T-cell (primary cell): ENCODE measurements around the gene NPEPL1. TPM values are rescaled to one million over a fixed set of nuclear protein-coding genes. Genes with fewer than 3 reads are reported as not detected.

Experiments used
- ATAC-seq, 4 experiments: fragments of 200-7000 bp in 3 of 4; fragments of 150-1000 bp in 1 of 4; cut with Tn5 transposase; replicated peaks in 1 of 4; 1 replicate in 3 of 4; 2 replicates in 1 of 4; pipeline ENCODE4 v1.10.0; 2021; ENCODE audit warnings: moderate library complexity in 3 of 4, mild to moderate bottlenecking in 2 of 4, moderate number of reproducible peaks in 1 of 4
- CTCF ChIA-PET, 2 donors: fragments of 300-600 bp; sonication (Branson Sonifier 250); formaldehyde crosslinking; loops; one replicate each; lab custom pipeline; 2022; ENCODE audit warnings: antibody characterized with exemption in 2 of 2; lab: Charles Lee
- POLR2A ChIA-PET, 2 donors: fragments of 300-600 bp; sonication (Branson Sonifier 250); formaldehyde crosslinking; loops; one replicate each; lab custom pipeline; 2022; ENCODE audit warnings: antibody characterized with exemption in 2 of 2; lab: Charles Lee
- DNase-seq, 35 experiments: peaks; one replicate each; pipeline versions ENCODE4 v3.0.0 to v3.0.0-alpha.2; 2013 to 2023
- H3K27ac ChIP-seq: one replicate; pipeline ENCODE4 v1.5.1; 2013; ENCODE audit warnings: low read length
- H3K27me3 ChIP-seq, 2 experiments: replicated peaks in 1 of 2; 1 replicate in 1 of 2; 2 replicates in 1 of 2; pipeline versions ENCODE4 v1.6.1 to v1.7.0; 2013; ENCODE audit warnings: low read length in 1 of 2, mixed read lengths in 1 of 2; ENCODE audit not compliant: control insufficient read depth in 2 of 2, insufficient read depth in 2 of 2; ENCODE audit errors: extremely low read depth in 1 of 2
- H3K36me3 ChIP-seq, 2 donors: 1 replicate in 1 of 2; 2 replicates in 1 of 2; pipeline versions ENCODE4 v1.6.1 to v1.7.0; 2013; ENCODE audit warnings: low read length in 1 of 2; ENCODE audit not compliant: control insufficient read depth in 2 of 2, insufficient read depth in 1 of 2; ENCODE audit errors: extremely low read depth in 1 of 2
- H3K4me1 ChIP-seq, 2 experiments: 1 replicate in 1 of 2; 2 replicates in 1 of 2; pipeline versions ENCODE4 v1.6.1 to v1.7.0; 2013; ENCODE audit warnings: low read length in 2 of 2, mixed read lengths in 1 of 2; ENCODE audit not compliant: insufficient read depth in 2 of 2, control insufficient read depth in 1 of 2; ENCODE audit errors: extremely low read depth in 1 of 2
- H3K4me3 ChIP-seq, 2 donors: 1 replicate in 1 of 2; 2 replicates in 1 of 2; pipeline versions ENCODE4 v1.5.1 to v1.7.0; 2013; ENCODE audit warnings: mild to moderate bottlenecking in 2 of 2, low read length in 1 of 2, moderate library complexity in 1 of 2; ENCODE audit not compliant: control insufficient read depth in 1 of 2; ENCODE audit errors: extremely low read depth in 1 of 2
- H3K9me3 ChIP-seq: 2 replicates; pipeline ENCODE4 v1.7.0; 2013
- H3K27ac Mint-ChIP-seq, 2 donors: one replicate each; pipeline ENCODE4 v1.8.0; 2020 to 2021; ENCODE audit warnings: mild to moderate bottlenecking in 2 of 2, mixed read lengths in 2 of 2
- H3K27me3 Mint-ChIP-seq, 2 donors: one replicate each; pipeline ENCODE4 v1.8.0; 2021 to 2022; ENCODE audit warnings: mixed read lengths in 2 of 2
- H3K36me3 Mint-ChIP-seq: one replicate; pipeline ENCODE4 v1.8.0; 2021; ENCODE audit warnings: mixed read lengths
- H3K4me1 Mint-ChIP-seq, 3 donors: one replicate each; pipeline ENCODE4 v1.8.0; 2020 to 2022; ENCODE audit warnings: mixed read lengths in 3 of 3, mild to moderate bottlenecking in 1 of 3
- H3K4me3 Mint-ChIP-seq, 3 donors: one replicate each; pipeline ENCODE4 v1.8.0; 2020 to 2022; ENCODE audit warnings: mild to moderate bottlenecking in 3 of 3, mixed read lengths in 3 of 3, moderate library complexity in 3 of 3
- H3K9me3 Mint-ChIP-seq, 3 donors: one replicate each; pipeline ENCODE4 v1.8.0; 2020 to 2022; ENCODE audit warnings: mixed read lengths in 3 of 3
- WGBS: methylation state at CpG from one replicate; pipeline ENCODE4 v1.1.5; 2013; ENCODE audit warnings: missing lambda C conversion rate; ENCODE audit not compliant: insufficient coverage; 5-methylcytosine and 5-hydroxymethylcytosine counted together
- total RNA-seq, 35 experiments: library from RNA in 6 of 35; stranded (reverse) in 6 of 35; fragments of 120-200 nt in 1 of 35; gene quantifications; one replicate each; pipeline versions ENCODE4 v1.2.1 to v1.2.4 and lab custom pipeline; 2013 to 2026

NPEPL1 gene
- total RNA-seq, 5 donors from 2014 or later (not counting 1 experiment from before 2014, with no cell fraction given): 49.6 to 79.0 (median 69.3) TPM

GRCh38 chr20:58678806-58679205 lies 13.8 kb upstream of the NPEPL1 start:
- H3K9me3 Mint-ChIP-seq: no peaks in the 10 kb centered on the region
- POLR2A ChIA-PET: no interaction called here
- peaks cover 49% of the 10 kb centered on the region for H3K36me3 Mint-ChIP-seq
- no peaks in the 10 kb centered on the region for H3K4me1 Mint-ChIP-seq
- Histone ChIP-seq H3K9me3 (no peaks in the 10 kb centered on the region), H3K27me3 (no peaks in the 10 kb centered on the region), H3K4me3 (no peak overlapping the region), H3K36me3 (peaks cover 0 to 52% of the 10 kb centered on the region in 2 donors), H3K27ac (no peak overlapping the region), H3K4me1 (no peaks in the 10 kb centered on the region)
- H3K27ac Mint-ChIP-seq: no peak overlapping the region
- DNase-seq (no peak), ATAC-seq (no peak)
- CTCF ChIA-PET: no interaction called here
- WGBS: 100% methylated on average over 5 of the region's 8 CpGs
- H3K27me3 Mint-ChIP-seq: no peaks in the 10 kb centered on the region
- H3K4me3 Mint-ChIP-seq: no peak overlapping the region

GRCh38 chr20:58682656-58683531 lies 9.7 kb upstream of the NPEPL1 start:
- Mint-ChIP-seq H3K4me3 (no peak overlapping the region), H3K36me3 (peaks cover 35% of the 10 kb centered on the region), H3K27me3 (no peaks in the 10 kb centered on the region), H3K4me1 (peaks cover 0 to 4% (median 0%) of the 10 kb centered on the region in 3 donors), H3K9me3 (no peaks in the 10 kb centered on the region), H3K27ac (no peak overlapping the region)
- Histone ChIP-seq H3K27me3 (no peaks in the 10 kb centered on the region), H3K36me3 (peaks cover 0 to 23% of the 10 kb centered on the region in 2 donors), H3K9me3 (no peaks in the 10 kb centered on the region), H3K4me1 (no peaks in the 10 kb centered on the region), H3K27ac (no peak overlapping the region), H3K4me3 (no peak overlapping the region)
- DNase-seq: no peak
- ATAC-seq: no peak
- WGBS: 100% methylated on average over 6 of the region's 11 CpGs
- CTCF ChIA-PET: interaction anchor here in 1 of 2 donors (0.5 to 0.7 kb wide), 2 partner anchors 8 to 1058 kb away, joined by 3 to 7 read pairs; no protein-coding TSS in a partner anchor
- POLR2A ChIA-PET: interaction anchor here in 1 of 2 donors (0.6 kb wide), 1 partner anchor 30 kb away, joined by 15 read pairs; no protein-coding TSS in a partner anchor

- ChIA-PET POLR2A (no interaction called here), CTCF (no interaction called here)
Measured at GRCh38 chr20:58684291-58684690, 8.3 kb upstream of the NPEPL1 start.

GRCh38 chr20:58685988-58686387 lies 6.6 kb upstream of the NPEPL1 start:
- H3K27ac ChIP-seq: no peak overlapping the region
- no peaks in the 10 kb centered on the region for H3K27me3 Mint-ChIP-seq
- no peaks in the 10 kb centered on the region for H3K27me3 ChIP-seq
- WGBS: 100% methylated on average over 2 of the region's 5 CpGs
- DNase-seq: no peak
- H3K4me1 Mint-ChIP-seq: peaks cover 0 to 10% (median 5%) of the 10 kb centered on the region in 3 donors
- no peak overlapping the region for H3K4me3 ChIP-seq
- peaks cover 22% of the 10 kb centered on the region for H3K36me3 Mint-ChIP-seq
- no peaks in the 10 kb centered on the region for H3K4me1 ChIP-seq
- ATAC-seq: no peak
- POLR2A ChIA-PET: no interaction called here
- peaks cover 0 to 6% of the 10 kb centered on the region in 2 donors for H3K36me3 ChIP-seq
- H3K27ac Mint-ChIP-seq: no peak overlapping the region
- H3K9me3 Mint-ChIP-seq: no peaks in the 10 kb centered on the region
- H3K9me3 ChIP-seq: no peaks in the 10 kb centered on the region
- H3K4me3 Mint-ChIP-seq: no peak overlapping the region
- CTCF ChIA-PET: no interaction called here

More at GRCh38 chr20:58684291-58684690, 8.3 kb upstream of the NPEPL1 start:
- no peak overlapping the region for H3K27ac ChIP-seq
- Mint-ChIP-seq H3K4me3 (no peak overlapping the region), H3K9me3 (no peaks in the 10 kb centered on the region), H3K36me3 (peaks cover 30% of the 10 kb centered on the region), H3K27ac (no peak overlapping the region), H3K27me3 (no peaks in the 10 kb centered on the region), H3K4me1 (peaks cover 0 to 10% (median 0%) of the 10 kb centered on the region in 3 donors)
- no peak for DNase-seq
- no peaks in the 10 kb centered on the region for H3K4me1 ChIP-seq
- peaks cover 0 to 18% of the 10 kb centered on the region in 2 donors for H3K36me3 ChIP-seq
- H3K27me3 ChIP-seq: no peaks in the 10 kb centered on the region
- no peak for ATAC-seq
- no CpG with 5 or more reads among the region's 2 CpGs for WGBS
- H3K4me3 ChIP-seq: no peak overlapping the region
- no peaks in the 10 kb centered on the region for H3K9me3 ChIP-seq

- H3K27ac ChIP-seq: no peak overlapping the region
- peaks cover 17% of the 10 kb centered on the region for H3K36me3 Mint-ChIP-seq
- H3K36me3 ChIP-seq: peaks cover 0 to 3% of the 10 kb centered on the region in 2 donors
- no peak overlapping the region for H3K4me3 Mint-ChIP-seq
- H3K4me3 ChIP-seq: no peak overlapping the region
- ATAC-seq (no peak), DNase-seq (no peak)
- no peaks in the 10 kb centered on the region for H3K27me3 ChIP-seq
- CTCF ChIA-PET: no interaction called here
- H3K27ac Mint-ChIP-seq: no peak overlapping the region
- peaks cover 0 to 9% of the 10 kb centered on the region in 2 experiments for H3K4me1 ChIP-seq
- no peaks in the 10 kb centered on the region for H3K27me3 Mint-ChIP-seq
- no peaks in the 10 kb centered on the region for H3K9me3 ChIP-seq
- no peaks in the 10 kb centered on the region for H3K9me3 Mint-ChIP-seq
- POLR2A ChIA-PET: no interaction called here
- 100% methylated on average over 3 of the region's 4 CpGs for WGBS
- H3K4me1 Mint-ChIP-seq: peaks cover 1 to 10% (median 10%) of the 10 kb centered on the region in 3 donors
Measured at GRCh38 chr20:58688414-58688813, 4.2 kb upstream of the NPEPL1 start.

GRCh38 chr20:58688840-58689239 lies 3.8 kb upstream of the NPEPL1 start:
- H3K4me1 ChIP-seq: peaks cover 0 to 13% of the 10 kb centered on the region in 2 experiments
- ChIA-PET POLR2A (no interaction called here), CTCF (no interaction called here)

More at GRCh38 chr20:58688840-58689239, 3.8 kb upstream of the NPEPL1 start:
- Histone ChIP-seq H3K36me3 (peaks cover 0 to 3% of the 10 kb centered on the region in 2 donors), H3K27me3 (no peaks in the 10 kb centered on the region), H3K9me3 (no peaks in the 10 kb centered on the region), H3K27ac (no peak overlapping the region), H3K4me3 (no peak overlapping the region)
- H3K4me3 Mint-ChIP-seq: no peak overlapping the region
- no peaks in the 10 kb centered on the region for H3K9me3 Mint-ChIP-seq
- H3K27ac Mint-ChIP-seq: no peak overlapping the region
- DNase-seq (no peak), ATAC-seq (no peak)
- no peaks in the 10 kb centered on the region for H3K27me3 Mint-ChIP-seq
- 95% methylated on average over 5 of the region's 6 CpGs for WGBS
- H3K4me1 Mint-ChIP-seq: peaks cover 4 to 14% (median 10%) of the 10 kb centered on the region in 3 donors
- peaks cover 17% of the 10 kb centered on the region for H3K36me3 Mint-ChIP-seq
